D341Med (cell line): Measurements from ENCODE around the gene TUBA1A.
"Not testable (repeated sequence)": the region's sequence is repeated elsewhere in the genome, so short reads cannot be mapped to it uniquely, and the experiment has no call there.

Experiments
- DNase-seq: peaks from one replicate; pipeline ENCODE4 v3.0.0; 2012; ENCODE audit warnings: low spot score

The TUBA1A gene

GRCh38 chr12:49146406-49146805 lies 42.5 kb downstream of the TUBA1A start:
- DNase-seq, result no peak

GRCh38 chr12:49144384-49144783 lies 44.5 kb downstream of the TUBA1A start:
- DNase-seq, result no peak

GRCh38 chr12:49138999-49139398 lies 49.9 kb downstream of the TUBA1A start:
- no peak for DNase-seq

- DNase-seq, result no peak
Measured at GRCh38 chr12:49138587-49138986, 50.3 kb downstream of the TUBA1A start.

DNA sequence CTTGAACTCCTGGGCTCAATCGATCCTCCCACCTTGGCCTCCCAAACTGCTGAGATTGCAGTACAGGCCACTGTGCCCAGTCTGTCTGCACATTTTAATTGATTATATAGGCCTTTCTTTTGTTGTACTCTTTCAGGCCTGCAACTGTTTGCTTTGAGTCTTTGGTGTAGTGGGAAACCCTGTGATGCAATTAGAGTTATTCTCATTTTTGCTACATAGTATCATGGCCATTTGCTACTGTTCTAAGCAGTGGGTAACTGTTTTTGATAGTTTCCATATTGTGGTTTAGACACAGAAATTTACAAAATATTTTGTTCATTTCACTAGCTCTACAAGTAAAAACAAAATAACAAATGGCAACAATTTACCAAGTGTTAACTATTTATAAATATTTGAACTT lies 51.4 kb downstream of the TUBA1A start:
- no peak for DNase-seq

- not testable (repeated sequence) for DNase-seq
Measured at GRCh38 chr12:49136997-49137396, 51.9 kb downstream of the TUBA1A start.
